ENCODE results near the gene PTPRM.

GRCh38 chr18:7576685-7577084 lies 9.6 kb downstream of the PTPRM start:
- TF ChIP-seq, protein P1, sequence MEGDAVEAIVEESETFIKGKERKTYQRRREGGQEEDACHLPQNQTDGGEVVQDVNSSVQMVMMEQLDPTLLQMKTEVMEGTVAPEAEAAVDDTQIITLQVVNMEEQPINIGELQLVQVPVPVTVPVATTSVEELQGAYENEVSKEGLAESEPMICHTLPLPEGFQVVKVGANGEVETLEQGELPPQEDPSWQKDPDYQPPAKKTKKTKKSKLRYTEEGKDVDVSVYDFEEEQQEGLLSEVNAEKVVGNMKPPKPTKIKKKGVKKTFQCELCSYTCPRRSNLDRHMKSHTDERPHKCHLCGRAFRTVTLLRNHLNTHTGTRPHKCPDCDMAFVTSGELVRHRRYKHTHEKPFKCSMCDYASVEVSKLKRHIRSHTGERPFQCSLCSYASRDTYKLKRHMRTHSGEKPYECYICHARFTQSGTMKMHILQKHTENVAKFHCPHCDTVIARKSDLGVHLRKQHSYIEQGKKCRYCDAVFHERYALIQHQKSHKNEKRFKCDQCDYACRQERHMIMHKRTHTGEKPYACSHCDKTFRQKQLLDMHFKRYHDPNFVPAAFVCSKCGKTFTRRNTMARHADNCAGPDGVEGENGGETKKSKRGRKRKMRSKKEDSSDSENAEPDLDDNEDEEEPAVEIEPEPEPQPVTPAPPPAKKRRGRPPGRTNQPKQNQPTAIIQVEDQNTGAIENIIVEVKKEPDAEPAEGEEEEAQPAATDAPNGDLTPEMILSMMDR (conservative IDR thresholded peaks at IDR 0.05; ENCODE audit: low read depth, low read length), result no peak
- TF ChIP-seq EZH2 (IDR thresholded peaks at IDR 0.05; ENCODE audit: borderline replicate concordance, low read depth, low read length, poor library complexity, severe bottlenecking), result no peak
